Progenitor cell of endocrine pancreas (in vitro differentiated cells): ENCODE measurements around the gene TMEM50B. TPM values are rescaled to one million over a fixed set of nuclear protein-coding genes. Genes with fewer than 3 reads are reported as not detected.

Source experiments
- DNase-seq: peaks from one replicate; pipeline ENCODE4 v3.0.0; 2021; ENCODE audit warnings: low spot score; ENCODE audit not compliant: unreplicated experiment
- H3K27ac Mint-ChIP-seq: 2 replicates; pipeline ENCODE4 v1.8.0; 2021; ENCODE audit warnings: mild to moderate bottlenecking, moderate library complexity, mixed read lengths
- H3K27me3 Mint-ChIP-seq: 2 replicates; pipeline ENCODE4 v1.8.0; 2021; ENCODE audit warnings: mixed read lengths
- H3K36me3 Mint-ChIP-seq: 2 replicates; pipeline ENCODE4 v1.8.0; 2022; ENCODE audit warnings: mixed read lengths; ENCODE audit not compliant: insufficient read depth
- H3K4me1 Mint-ChIP-seq: 2 replicates; pipeline ENCODE4 v1.8.0; 2021; ENCODE audit warnings: low read depth, mixed read lengths
- H3K4me3 Mint-ChIP-seq: 2 replicates; pipeline ENCODE4 v1.8.0; 2021; ENCODE audit warnings: low read depth, mild to moderate bottlenecking, moderate library complexity, mixed read lengths
- H3K9me3 Mint-ChIP-seq: 2 replicates; pipeline ENCODE4 v1.8.0; 2021; ENCODE audit warnings: low read depth, mixed read lengths
- total RNA-seq: library from RNA; stranded (reverse); gene quantifications from 2 replicates; pipeline ENCODE4 v1.2.1, GENCODE V29; 2021
- TF ChIP-seq, protein P1 (sequence below): fragments of 200-600 bp; sonication (generic); IDR thresholded peaks from one replicate; pipeline ENCODE4 v1.5.0; 2021; ENCODE audit warnings: antibody characterized with exemption, mild to moderate bottlenecking; ENCODE audit not compliant: unreplicated experiment

Gene TMEM50B
- total RNA-seq, 1 donor from 2014 or later: 39.4 TPM

- H3K4me3 Mint-ChIP-seq: no peak overlapping the region
- no peak overlapping the region for H3K27ac Mint-ChIP-seq
- DNase-seq: no peak
- TF ChIP-seq, protein P1, sequence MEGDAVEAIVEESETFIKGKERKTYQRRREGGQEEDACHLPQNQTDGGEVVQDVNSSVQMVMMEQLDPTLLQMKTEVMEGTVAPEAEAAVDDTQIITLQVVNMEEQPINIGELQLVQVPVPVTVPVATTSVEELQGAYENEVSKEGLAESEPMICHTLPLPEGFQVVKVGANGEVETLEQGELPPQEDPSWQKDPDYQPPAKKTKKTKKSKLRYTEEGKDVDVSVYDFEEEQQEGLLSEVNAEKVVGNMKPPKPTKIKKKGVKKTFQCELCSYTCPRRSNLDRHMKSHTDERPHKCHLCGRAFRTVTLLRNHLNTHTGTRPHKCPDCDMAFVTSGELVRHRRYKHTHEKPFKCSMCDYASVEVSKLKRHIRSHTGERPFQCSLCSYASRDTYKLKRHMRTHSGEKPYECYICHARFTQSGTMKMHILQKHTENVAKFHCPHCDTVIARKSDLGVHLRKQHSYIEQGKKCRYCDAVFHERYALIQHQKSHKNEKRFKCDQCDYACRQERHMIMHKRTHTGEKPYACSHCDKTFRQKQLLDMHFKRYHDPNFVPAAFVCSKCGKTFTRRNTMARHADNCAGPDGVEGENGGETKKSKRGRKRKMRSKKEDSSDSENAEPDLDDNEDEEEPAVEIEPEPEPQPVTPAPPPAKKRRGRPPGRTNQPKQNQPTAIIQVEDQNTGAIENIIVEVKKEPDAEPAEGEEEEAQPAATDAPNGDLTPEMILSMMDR: no peak
- peaks cover 5% of the 10 kb centered on the region for H3K27me3 Mint-ChIP-seq
- H3K4me1 Mint-ChIP-seq: peaks cover 5% of the 10 kb centered on the region
- no peaks in the 10 kb centered on the region for H3K36me3 Mint-ChIP-seq
- no peaks in the 10 kb centered on the region for H3K9me3 Mint-ChIP-seq
Observed at GRCh38 chr21:33495743-33496142, 16.0 kb upstream of the TMEM50B start.

DNA sequence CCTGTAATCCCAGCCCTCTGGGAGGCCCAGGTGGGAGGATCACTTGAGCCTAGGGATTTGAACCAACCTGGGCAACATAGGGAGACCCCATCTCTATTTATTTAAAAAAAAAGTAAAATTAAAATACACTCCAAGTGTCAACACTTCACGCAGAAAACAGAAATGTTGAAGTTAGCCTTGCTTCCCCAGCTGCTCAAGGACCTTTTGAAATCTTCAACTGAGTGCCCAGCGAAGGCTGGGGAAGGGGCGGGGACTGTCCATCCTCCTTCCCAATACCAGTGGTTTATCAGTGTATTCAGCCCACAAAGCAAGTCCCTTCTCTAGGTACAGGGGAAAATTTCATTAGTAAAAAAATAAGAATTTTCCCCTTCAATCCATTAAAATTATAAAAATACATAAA, 14.0 kb upstream of the TMEM50B start:
- H3K4me3 Mint-ChIP-seq: no peak overlapping the region
- TF ChIP-seq, protein P1: no peak
- H3K36me3 Mint-ChIP-seq: no peaks in the 10 kb centered on the region
- no peaks in the 10 kb centered on the region for H3K9me3 Mint-ChIP-seq
- DNase-seq: no peak
- peaks cover 6% of the 10 kb centered on the region for H3K4me1 Mint-ChIP-seq
- H3K27ac Mint-ChIP-seq: no peak overlapping the region
- peaks cover 5% of the 10 kb centered on the region for H3K27me3 Mint-ChIP-seq

DNA sequence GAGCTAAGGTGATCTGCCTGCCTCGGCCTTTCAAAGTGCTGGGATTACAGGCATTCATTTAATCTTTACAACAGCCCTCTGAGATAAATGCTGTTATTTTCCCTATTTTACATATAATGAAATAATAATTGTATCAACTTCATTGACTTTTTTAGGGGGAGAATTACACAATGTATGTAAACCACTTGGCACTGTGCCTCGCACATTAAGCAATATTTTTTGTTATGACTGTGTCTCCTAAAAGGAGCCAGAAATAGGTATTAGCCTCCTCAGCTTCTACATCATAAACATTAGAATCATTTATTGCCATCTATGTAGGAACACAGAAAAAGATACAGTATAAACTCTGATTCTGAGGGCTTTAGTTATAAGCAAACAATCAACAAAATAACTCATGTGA, 12.8 kb upstream of the TMEM50B start:
- TF ChIP-seq, protein P1: no peak
- Mint-ChIP-seq H3K27me3 (peaks cover 5% of the 10 kb centered on the region), H3K4me3 (peak overlapping the region; percentile 49), H3K4me1 (peaks cover 6% of the 10 kb centered on the region), H3K36me3 (peaks cover 4% of the 10 kb centered on the region), H3K9me3 (no peaks in the 10 kb centered on the region), H3K27ac (no peak overlapping the region)
- DNase-seq: no peak

- H3K36me3 Mint-ChIP-seq: peaks cover 4% of the 10 kb centered on the region
- H3K27ac Mint-ChIP-seq: peak within 1 kb of the TSS; percentile 90
- H3K4me1 Mint-ChIP-seq: peaks cover 6% of the 10 kb centered on the region
- H3K9me3 Mint-ChIP-seq: no peaks in the 10 kb centered on the region
- TF ChIP-seq, protein P1: no peak
- H3K27me3 Mint-ChIP-seq: peaks cover 4% of the 10 kb centered on the region
- peak within 1 kb of the TSS; percentile 91 for H3K4me3 Mint-ChIP-seq
- DNase-seq: peak; percentile 91
Observed at GRCh38 chr21:33491373-33492102, 11.8 kb upstream of the TMEM50B start, which contains the start of gene DNAJC28. Gene DNAJC28, minus strand, starts transcription at chr21:33491716. Its CDS starts 2,323 bp downstream, at chr21:33489393.

DNA sequence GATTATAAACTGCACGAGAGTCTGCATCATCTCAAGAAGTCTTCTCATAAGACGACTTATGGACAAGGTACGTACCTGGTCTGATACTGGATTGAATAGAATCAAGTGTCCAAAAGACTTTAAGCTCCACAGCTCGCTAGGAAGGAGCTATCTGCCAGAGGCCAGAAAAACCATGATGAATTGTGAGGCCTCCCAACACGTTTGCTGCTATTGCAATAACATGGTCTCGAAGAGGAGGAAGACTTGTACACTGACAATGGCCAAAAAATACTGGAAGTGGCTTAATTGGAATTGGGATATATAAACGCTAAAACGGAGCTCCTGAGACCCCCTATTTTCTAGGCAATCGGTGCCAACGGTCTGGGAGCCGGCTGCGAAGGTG, 11.2 kb upstream of the TMEM50B start:
- H3K4me1 Mint-ChIP-seq: peaks cover 6% of the 10 kb centered on the region
- no peak for DNase-seq
- H3K27ac Mint-ChIP-seq: peak overlapping the region; percentile 57
- H3K27me3 Mint-ChIP-seq: no peaks in the 10 kb centered on the region
- H3K36me3 Mint-ChIP-seq: peaks cover 4% of the 10 kb centered on the region
- TF ChIP-seq, protein P1: no peak
- H3K9me3 Mint-ChIP-seq: no peaks in the 10 kb centered on the region
- H3K4me3 Mint-ChIP-seq: peak overlapping the region; percentile 91
